ENCODE results near the gene HELLS.
A peak's percentile ranks its signal among the peaks of the same experiment; 100 is the strongest.

Gene HELLS

DNA sequence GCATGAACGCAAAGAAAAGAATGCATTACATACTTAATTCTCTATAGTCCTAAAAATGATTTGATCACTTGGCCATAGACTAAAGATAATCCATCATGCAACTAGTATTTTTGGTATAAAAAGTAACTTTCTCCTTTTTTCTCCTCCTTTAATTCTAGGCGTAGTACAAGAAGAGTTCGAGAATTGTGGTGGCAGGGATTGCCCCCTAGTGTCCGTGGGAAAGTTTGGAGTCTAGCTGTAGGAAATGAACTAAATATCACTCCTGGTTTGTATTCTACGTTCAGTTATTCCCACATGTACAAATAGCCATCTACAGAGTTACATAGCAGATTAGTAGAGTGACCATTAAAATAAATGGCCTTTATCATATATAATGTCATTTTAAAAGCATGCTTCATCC lies 45.5 kb upstream of the HELLS start:
- no peaks in the 10 kb centered on the region for H4K20me1 ChIP-seq (ENCODE audit: insufficient read depth, low read length)
- H3K4me2 ChIP-seq (ENCODE audit: insufficient read depth, low read length) = no peak overlapping the region
- no peak overlapping the region for H3K9ac ChIP-seq (ENCODE audit: low read depth, low read length)
- no peaks in the 10 kb centered on the region for H3K9me3 ChIP-seq (ENCODE audit: insufficient read depth, low read length, severe bottlenecking)
- no peak overlapping the region for H3K27ac ChIP-seq (ENCODE audit: low read length)
- H3K79me2 ChIP-seq (ENCODE audit: insufficient read depth, low read length) = no peaks in the 10 kb centered on the region
- ATAC-seq (ENCODE audit: insufficient read depth, low read depth) = no peak
- no peak overlapping the region for H3K4me3 ChIP-seq (ENCODE audit: low read depth in 1 of 2, low read length in 2 of 2)
- DNase-seq = no peak
- no peaks in the 10 kb centered on the region for H3K36me3 ChIP-seq (ENCODE audit: insufficient read depth, low read length)
- no peaks in the 10 kb centered on the region for H3K4me1 ChIP-seq (ENCODE audit: insufficient read depth, low read length)
- H3K27me3 ChIP-seq (ENCODE audit: insufficient read depth, low read length, poor library complexity) = no peaks in the 10 kb centered on the region
- no peak for TF ChIP-seq EZH2 (IDR thresholded peaks at IDR 0.05; ENCODE audit: borderline replicate concordance, low read depth, low read length, severe bottlenecking)
- TF ChIP-seq, protein P1, sequence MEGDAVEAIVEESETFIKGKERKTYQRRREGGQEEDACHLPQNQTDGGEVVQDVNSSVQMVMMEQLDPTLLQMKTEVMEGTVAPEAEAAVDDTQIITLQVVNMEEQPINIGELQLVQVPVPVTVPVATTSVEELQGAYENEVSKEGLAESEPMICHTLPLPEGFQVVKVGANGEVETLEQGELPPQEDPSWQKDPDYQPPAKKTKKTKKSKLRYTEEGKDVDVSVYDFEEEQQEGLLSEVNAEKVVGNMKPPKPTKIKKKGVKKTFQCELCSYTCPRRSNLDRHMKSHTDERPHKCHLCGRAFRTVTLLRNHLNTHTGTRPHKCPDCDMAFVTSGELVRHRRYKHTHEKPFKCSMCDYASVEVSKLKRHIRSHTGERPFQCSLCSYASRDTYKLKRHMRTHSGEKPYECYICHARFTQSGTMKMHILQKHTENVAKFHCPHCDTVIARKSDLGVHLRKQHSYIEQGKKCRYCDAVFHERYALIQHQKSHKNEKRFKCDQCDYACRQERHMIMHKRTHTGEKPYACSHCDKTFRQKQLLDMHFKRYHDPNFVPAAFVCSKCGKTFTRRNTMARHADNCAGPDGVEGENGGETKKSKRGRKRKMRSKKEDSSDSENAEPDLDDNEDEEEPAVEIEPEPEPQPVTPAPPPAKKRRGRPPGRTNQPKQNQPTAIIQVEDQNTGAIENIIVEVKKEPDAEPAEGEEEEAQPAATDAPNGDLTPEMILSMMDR (IDR thresholded peaks at IDR 0.05; ENCODE audit: borderline replicate concordance, extremely low read depth, low read length, poor library complexity, severe bottlenecking) = peak; percentile 50
- no peak overlapping the region for H2AFZ ChIP-seq (ENCODE audit: low read depth, low read length)

- H3K36me3 ChIP-seq (ENCODE audit: insufficient read depth, low read length) = no peaks in the 10 kb centered on the region
These were observed 24.0 kb upstream of the HELLS start for GRCh38 chr10:94521276-94522250.

DNA sequence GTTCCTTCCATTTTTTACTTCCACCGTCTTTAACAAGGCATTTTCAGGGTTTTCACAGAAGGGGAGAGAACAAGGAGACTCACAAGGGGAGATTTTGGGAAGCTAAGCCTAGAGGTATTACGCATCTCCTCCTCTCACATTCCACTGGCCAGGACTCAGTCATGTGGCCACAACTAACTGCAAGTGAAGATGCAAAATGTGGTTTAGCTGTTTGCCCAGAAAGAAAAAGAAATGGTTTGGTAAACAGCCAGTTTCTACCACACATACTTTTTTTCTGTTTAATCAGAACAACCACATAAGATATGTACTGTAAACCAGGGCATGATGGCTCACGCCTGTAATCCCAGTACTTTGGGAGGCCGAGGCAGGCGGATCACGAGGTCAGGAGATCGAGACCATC lies 21.4 kb upstream of the HELLS start:
- Histone ChIP-seq H3K9me3 (ENCODE audit: insufficient read depth, low read length, severe bottlenecking) (no peaks in the 10 kb centered on the region), H3K36me3 (ENCODE audit: insufficient read depth, low read length) (no peaks in the 10 kb centered on the region), H2AFZ (ENCODE audit: low read depth, low read length) (no peak overlapping the region), H3K27me3 (ENCODE audit: insufficient read depth, low read length, poor library complexity) (peaks cover 2% of the 10 kb centered on the region), H3K4me2 (ENCODE audit: insufficient read depth, low read length) (no peak overlapping the region), H3K27ac (ENCODE audit: low read length) (no peak overlapping the region), H4K20me1 (ENCODE audit: insufficient read depth, low read length) (no peaks in the 10 kb centered on the region), H3K4me1 (ENCODE audit: insufficient read depth, low read length) (no peaks in the 10 kb centered on the region), H3K79me2 (ENCODE audit: insufficient read depth, low read length) (no peaks in the 10 kb centered on the region), H3K4me3 (ENCODE audit: low read depth in 1 of 2, low read length in 2 of 2) (no peak overlapping the region), H3K9ac (ENCODE audit: low read depth, low read length) (no peak overlapping the region)
- ATAC-seq (ENCODE audit: insufficient read depth, low read depth) (no peak), DNase-seq (no peak)
- TF ChIP-seq, protein P1 (IDR thresholded peaks at IDR 0.05; ENCODE audit: borderline replicate concordance, extremely low read depth, low read length, poor library complexity, severe bottlenecking) = no peak
- no peak for TF ChIP-seq EZH2 (IDR thresholded peaks at IDR 0.05; ENCODE audit: borderline replicate concordance, low read depth, low read length, severe bottlenecking)

More at GRCh38 chr10:94521276-94522250, 24.0 kb upstream of the HELLS start:
- TF ChIP-seq, protein P1 (IDR thresholded peaks at IDR 0.05; ENCODE audit: borderline replicate concordance, extremely low read depth, low read length, poor library complexity, severe bottlenecking) = no peak
- TF ChIP-seq EZH2 (IDR thresholded peaks at IDR 0.05; ENCODE audit: borderline replicate concordance, low read depth, low read length, severe bottlenecking) = no peak
- no peak for ATAC-seq (ENCODE audit: insufficient read depth, low read depth)
- H3K27me3 ChIP-seq (ENCODE audit: insufficient read depth, low read length, poor library complexity) = peaks cover 3% of the 10 kb centered on the region
- H3K9me3 ChIP-seq (ENCODE audit: insufficient read depth, low read length, severe bottlenecking) = no peaks in the 10 kb centered on the region
- no peak overlapping the region for H3K4me2 ChIP-seq (ENCODE audit: insufficient read depth, low read length)
- no peak overlapping the region for H3K27ac ChIP-seq (ENCODE audit: low read length)
- H3K4me3 ChIP-seq (ENCODE audit: low read depth in 1 of 2, low read length in 2 of 2) = no peak overlapping the region
- H2AFZ ChIP-seq (ENCODE audit: low read depth, low read length) = no peak overlapping the region
- DNase-seq = no peak
- no peak overlapping the region for H3K9ac ChIP-seq (ENCODE audit: low read depth, low read length)
- no peaks in the 10 kb centered on the region for H3K4me1 ChIP-seq (ENCODE audit: insufficient read depth, low read length)
- H4K20me1 ChIP-seq (ENCODE audit: insufficient read depth, low read length) = no peaks in the 10 kb centered on the region
- no peaks in the 10 kb centered on the region for H3K79me2 ChIP-seq (ENCODE audit: insufficient read depth, low read length)
